NCI-H1417 treated with DMSO at 0.1 percent for 48 hours (cell line): ENCODE measurements around the gene HBG2.

Experiments used
- DNase-seq: peaks from one replicate; lab custom pipeline; 2025; lab: John Stamatoyannopoulos, UW

Gene HBG2

DNA sequence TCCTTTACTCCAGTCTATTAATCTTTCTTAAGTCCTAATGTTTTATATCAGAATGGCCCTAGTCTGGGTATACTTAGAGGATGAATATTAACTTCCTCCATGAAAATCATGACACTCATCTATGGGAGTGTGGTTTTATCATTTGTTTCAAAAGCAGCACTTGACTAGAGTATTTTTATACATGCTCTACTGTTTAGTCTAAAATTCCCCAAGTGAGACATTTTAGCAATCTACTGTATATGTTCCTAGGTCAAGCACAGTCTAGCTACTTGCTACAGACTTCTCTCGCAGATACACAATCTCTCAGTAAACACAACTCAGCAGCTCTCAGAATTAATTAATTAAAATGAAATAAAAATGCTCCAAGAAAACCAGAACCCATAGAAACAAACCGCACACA is 24.8 kb downstream of the HBG2 start:
- no peak for DNase-seq

DNA sequence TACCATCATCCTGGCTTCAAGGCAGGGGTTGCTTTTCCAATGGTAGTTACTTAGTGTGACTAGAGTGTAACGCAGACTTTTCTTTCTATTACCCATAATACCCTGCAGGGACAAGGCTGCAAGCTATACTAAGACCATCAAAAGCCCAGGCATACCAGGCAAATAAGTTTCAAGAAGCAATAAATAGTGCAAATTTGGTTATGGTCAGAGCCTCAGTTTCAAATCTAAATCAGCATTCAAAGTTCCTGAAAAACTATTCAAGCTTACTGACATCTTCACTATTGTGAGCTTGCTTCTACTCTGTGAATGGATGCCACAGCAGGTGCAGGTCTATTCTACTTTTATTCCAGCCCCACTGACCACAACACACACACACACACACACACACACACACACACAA is 25.2 kb downstream of the HBG2 start:
- no peak for DNase-seq

DNA sequence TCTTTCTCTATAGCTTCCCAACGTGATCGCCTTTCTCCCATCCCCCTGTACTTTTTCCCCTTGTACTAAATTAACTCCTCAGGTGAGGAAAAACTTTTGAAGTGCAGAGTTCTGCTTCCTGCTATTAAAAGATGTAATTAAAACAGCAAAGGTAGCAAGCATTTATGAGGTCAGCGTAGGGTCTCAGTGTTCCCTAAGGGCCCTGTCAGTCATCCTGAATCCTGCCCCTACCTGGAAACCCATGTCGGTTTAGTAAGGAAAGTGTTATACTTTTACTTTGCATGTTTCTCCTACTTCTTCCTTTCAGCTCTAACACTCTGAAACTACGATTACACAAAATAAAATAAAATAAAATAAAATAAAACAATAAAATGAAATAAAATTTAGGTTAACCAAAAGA is 26.5 kb downstream of the HBG2 start:
- no peak for DNase-seq

DNA sequence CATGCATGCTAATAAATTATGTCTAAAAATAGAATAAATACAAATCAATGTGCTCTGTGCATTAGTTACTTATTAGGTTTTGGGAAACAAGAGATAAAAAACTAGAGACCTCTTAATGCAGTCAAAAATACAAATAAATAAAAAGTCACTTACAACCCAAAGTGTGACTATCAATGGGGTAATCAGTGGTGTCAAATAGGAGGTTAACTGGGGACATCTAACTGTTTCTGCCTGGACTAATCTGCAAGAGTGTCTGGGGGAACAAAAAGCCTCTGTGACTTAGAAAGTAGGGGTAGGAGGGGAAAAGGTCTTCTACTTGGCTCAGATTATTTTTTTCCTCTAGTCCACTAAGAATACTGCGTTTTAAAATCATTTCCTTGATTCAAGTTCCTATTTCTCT is 26.9 kb downstream of the HBG2 start:
- no peak for DNase-seq

DNA sequence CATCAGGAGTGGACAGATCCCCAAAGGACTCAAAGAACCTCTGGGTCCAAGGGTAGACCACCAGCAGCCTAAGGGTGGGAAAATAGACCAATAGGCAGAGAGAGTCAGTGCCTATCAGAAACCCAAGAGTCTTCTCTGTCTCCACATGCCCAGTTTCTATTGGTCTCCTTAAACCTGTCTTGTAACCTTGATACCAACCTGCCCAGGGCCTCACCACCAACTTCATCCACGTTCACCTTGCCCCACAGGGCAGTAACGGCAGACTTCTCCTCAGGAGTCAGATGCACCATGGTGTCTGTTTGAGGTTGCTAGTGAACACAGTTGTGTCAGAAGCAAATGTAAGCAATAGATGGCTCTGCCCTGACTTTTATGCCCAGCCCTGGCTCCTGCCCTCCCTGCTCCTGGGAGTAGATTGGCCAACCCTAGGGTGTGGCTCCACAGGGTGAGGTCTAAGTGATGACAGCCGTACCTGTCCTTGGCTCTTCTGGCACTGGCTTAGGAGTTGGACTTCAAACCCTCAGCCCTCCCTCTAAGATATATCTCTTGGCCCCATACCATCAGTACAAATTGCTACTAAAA is 27.8 kb downstream of the HBG2 start, which contains the start of gene HBB:
HBB (minus strand) TSS at position 340 of the 579 bp plus-strand sequence; CDS start at position 290, 50 bp downstream.
- no peak for DNase-seq

DNA sequence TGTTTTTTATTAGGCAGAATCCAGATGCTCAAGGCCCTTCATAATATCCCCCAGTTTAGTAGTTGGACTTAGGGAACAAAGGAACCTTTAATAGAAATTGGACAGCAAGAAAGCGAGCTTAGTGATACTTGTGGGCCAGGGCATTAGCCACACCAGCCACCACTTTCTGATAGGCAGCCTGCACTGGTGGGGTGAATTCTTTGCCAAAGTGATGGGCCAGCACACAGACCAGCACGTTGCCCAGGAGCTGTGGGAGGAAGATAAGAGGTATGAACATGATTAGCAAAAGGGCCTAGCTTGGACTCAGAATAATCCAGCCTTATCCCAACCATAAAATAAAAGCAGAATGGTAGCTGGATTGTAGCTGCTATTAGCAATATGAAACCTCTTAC is 29.1 kb downstream of the HBG2 start:
- no peak for DNase-seq

DNA sequence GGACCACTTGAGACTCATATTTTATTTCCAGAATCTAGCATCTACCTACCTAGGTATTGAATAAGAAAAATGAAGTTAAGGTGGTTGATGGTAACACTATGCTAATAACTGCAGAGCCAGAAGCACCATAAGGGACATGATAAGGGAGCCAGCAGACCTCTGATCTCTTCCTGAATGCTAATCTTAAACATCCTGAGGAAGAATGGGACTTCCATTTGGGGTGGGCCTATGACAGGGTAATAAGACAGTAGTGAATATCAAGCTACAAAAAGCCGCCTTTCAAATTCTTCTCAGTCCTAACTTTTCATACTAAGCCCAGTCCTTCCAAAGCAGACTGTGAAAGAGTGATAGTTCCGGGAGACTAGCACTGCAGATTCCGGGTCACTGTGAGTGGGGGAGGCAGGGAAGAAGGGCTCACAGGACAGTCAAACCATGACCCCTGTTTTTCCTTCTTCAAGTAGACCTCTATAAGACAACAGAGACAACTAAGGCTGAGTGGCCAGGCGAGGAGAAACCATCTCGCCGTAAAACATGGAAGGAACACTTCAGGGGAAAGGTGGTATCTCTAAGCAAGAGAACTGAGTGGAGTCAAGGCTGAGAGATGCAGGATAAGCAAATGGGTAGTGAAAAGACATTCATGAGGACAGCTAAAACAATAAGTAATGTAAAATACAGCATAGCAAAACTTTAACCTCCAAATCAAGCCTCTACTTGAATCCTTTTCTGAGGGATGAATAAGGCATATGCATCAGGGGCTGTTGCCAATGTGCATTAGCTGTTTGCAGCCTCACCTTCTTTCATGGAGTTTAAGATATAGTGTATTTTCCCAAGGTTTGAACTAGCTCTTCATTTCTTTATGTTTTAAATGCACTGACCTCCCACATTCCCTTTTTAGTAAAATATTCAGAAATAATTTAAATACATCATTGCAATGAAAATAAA is 29.8 kb downstream of the HBG2 start:
- no peak for DNase-seq

DNA sequence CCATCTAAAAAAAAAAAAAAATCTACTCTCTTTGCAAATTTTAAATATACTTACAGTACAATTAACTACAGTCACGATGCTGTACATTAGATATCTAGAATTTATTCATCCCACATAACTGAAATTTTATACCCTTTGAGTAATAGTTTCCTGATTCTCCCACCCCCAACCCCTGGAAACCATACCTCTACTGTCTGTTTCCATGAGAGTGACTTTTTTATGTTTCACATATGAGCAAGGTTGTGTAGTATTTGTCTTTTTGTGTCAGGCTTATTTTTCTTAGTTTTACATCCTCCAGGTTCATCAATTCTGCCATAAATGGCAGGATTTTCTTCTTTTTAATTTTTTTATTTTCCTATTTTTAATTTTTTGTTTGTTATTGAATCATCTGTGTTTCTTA is 30.9 kb downstream of the HBG2 start:
- no peak for DNase-seq

DNA sequence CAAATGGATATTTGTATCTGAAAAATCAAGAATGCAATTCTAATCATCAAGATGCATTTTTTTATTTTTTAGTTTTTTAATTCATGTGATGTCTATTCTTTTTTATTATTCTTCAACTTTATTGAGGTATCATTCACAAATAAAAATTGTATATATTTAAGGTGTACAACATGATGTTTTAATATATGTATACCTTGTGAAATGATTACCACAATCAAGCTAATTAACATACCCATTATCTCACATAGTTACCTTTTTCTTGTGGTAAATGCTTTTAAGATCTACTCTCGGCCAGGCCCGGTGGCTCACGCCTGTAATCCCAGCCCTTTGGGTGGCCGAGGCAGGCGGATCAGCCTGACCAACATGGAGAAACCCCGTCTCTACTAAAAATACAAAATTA is 31.4 kb downstream of the HBG2 start:
- no peak for DNase-seq

DNA sequence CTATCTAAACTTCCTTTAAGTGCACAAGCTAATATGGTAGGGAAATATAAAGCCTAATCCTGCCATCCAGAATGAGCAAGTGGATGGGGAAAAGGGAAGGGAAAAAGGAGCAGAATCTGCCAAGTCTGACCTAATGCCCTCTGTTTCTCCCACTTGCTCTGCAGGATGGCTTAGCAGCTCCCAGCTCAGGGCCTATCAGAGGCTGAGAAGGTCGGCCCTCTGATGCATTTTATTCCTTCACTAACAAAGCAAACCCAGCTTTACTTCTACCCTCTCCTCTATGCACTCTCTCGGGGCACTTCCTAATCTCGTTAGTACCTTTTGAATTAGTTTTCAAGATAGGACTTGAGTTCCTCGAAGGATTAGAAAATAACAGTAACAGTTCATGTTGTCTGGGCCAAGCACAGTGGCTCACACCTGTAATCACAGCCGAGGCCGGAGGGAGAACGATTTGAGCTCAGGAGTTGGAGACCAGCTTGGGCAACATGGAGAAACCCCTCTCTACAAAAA is 44.1 kb downstream of the HBG2 start:
- no peak for DNase-seq

DNA sequence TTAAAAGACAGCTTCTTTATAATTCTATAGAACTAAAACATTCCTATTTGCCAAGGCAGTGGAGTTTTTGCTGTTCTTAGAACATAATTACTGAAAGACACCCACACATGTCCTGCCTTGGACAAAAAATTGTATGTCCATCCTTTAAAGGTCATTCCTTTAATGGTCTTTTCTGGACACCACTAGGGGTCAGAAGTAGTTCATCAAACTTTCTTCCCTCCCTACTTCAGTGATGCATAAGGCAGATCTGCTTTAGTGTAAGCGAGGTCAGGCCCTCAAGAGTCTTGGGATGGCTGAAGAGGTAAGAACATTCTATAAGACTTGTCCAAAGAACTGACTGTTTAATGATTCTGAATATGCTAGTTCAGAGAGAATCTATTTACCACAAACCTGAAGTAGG is 49.8 kb downstream of the HBG2 start:
- DNase-seq = no peak

DNA sequence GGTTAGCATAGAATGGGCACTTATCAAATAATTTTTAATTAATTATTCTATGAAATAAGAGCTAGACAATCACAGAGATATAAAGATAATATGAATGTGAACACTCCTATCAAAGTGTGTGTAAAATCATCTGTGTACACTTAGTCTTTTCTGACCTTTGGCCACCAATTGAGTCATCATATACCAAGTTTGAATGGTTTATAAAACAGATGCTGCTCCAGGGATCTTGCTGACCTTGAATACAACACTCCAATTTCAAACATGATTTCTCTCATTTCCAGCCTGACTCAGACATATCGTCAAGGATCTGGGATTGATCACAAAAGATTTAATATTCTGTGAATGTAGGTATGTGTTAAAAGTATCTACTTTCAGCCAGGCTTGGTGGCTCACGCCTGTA is 51.2 kb downstream of the HBG2 start:
- no peak for DNase-seq
